ENCODE results near the gene ZNF697. TPM values are rescaled to one million over a fixed set of nuclear protein-coding genes. Genes with fewer than 3 reads are reported as not detected.

ZNF697 gene
- total RNA-seq, 1 donor from 2014 or later = 2.7 TPM

Other genes with a start within 250 kb of the ZNF697 start
- gene HSD3B2, start 233.1 kb downstream of the ZNF697 start, total RNA-seq = not detected in 2 replicates
- gene HSD3B1, start 141.1 kb downstream of the ZNF697 start, total RNA-seq = not detected in 2 replicates
- gene PHGDH, start 63.7 kb upstream of the ZNF697 start, total RNA-seq = 87.4 and 89.1 TPM in 2 replicates
- gene HMGCS2, start 120.6 kb upstream of the ZNF697 start, total RNA-seq = not detected in 2 replicates
- not detected in 2 replicates for gene REG4, start 163.2 kb upstream of the ZNF697 start, total RNA-seq
- not detected in 2 replicates for gene ADAM30, start 248.2 kb upstream of the ZNF697 start, total RNA-seq

All from T-helper 2 cell treated with Interferon-gamma antibody and Interleukin-4, amounts not matched to agents 100 ng/mL and 5 ng/mL, for 36 hours (primary cell).